Keratinocyte (primary cell): ENCODE data around the gene NAALADL2.

Source experiments
- CTCF ChIP-seq, 3 experiments: IDR thresholded peaks in 1 of 3; conservative IDR thresholded peaks in 1 of 3; optimal IDR thresholded peaks in 1 of 3; 2 replicates in 2 of 3; 3 replicates in 1 of 3; pipeline versions ENCODE3 to v1.5.1; 2011; ENCODE audit warnings: low read length in 3 of 3, mild to moderate bottlenecking in 3 of 3, moderate library complexity in 2 of 3, control low read depth in 1 of 3, inconsistent platforms in 1 of 3; ENCODE audit not compliant: insufficient read depth in 2 of 3; ENCODE audit errors: extremely low read depth in 1 of 3
- EZH2 ChIP-seq: IDR thresholded peaks from one replicate; pipeline ENCODE4 v1.6.1; 2012; ENCODE audit warnings: inconsistent platforms, mild to moderate bottlenecking, low read length, moderate library complexity

DNA sequence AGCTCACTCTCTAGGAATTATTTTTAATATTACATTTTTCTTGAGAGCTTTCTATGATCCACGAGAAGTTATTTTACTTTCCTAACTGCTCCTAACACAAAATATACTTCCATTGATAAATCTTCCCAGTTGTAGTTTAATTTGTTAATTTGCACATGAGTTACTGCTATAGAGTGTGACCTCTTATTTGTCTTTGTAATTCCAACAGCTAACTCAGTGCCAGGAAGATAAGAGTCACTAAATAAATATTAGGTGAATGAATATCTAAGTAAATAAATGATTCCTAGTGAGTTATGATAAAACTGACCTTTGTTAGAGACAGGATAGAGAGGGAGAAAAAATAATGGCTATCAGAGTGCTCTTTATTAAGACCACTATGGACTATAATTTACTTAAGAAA lies 319.9 kb downstream of the NAALADL2 start:
- TF ChIP-seq CTCF (optimal IDR thresholded peaks at IDR 0.05 in 1 of 3, IDR thresholded peaks at IDR 0.05 in 1 of 3, conservative IDR thresholded peaks at IDR 0.05 in 1 of 3; ENCODE audit: extremely low read depth in 1 of 3, insufficient read depth in 2 of 3, low read length in 3 of 3) (no peak), EZH2 (no peak)
